ENCODE results near the gene DNMT1.

DNA sequence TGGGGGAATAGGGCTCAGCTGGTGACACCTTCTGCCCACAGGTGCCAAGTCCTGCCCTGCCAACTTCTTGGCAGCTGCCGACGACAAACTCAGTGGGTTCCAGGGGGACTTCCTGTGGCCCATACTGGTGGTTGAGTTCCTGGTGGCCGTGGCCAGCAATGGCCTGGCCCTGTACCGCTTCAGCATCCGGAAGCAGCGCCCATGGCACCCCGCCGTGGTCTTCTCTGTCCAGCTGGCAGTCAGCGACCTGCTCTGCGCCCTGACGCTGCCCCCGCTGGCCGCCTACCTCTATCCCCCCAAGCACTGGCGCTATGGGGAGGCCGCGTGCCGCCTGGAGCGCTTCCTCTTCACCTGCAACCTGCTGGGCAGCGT is 81.2 kb downstream of the DNMT1 start:
- no peak for TF ChIP-seq ZNF138 (CRISPR knock-in tag; conservative IDR thresholded peaks at IDR 0.05)
- TF ChIP-seq, protein P1, sequence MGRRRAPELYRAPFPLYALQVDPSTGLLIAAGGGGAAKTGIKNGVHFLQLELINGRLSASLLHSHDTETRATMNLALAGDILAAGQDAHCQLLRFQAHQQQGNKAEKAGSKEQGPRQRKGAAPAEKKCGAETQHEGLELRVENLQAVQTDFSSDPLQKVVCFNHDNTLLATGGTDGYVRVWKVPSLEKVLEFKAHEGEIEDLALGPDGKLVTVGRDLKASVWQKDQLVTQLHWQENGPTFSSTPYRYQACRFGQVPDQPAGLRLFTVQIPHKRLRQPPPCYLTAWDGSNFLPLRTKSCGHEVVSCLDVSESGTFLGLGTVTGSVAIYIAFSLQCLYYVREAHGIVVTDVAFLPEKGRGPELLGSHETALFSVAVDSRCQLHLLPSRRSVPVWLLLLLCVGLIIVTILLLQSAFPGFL (CRISPR knock-in tag; IDR thresholded peaks at IDR 0.05; ENCODE audit: borderline replicate concordance): no peak
- TF ChIP-seq, protein P2, sequence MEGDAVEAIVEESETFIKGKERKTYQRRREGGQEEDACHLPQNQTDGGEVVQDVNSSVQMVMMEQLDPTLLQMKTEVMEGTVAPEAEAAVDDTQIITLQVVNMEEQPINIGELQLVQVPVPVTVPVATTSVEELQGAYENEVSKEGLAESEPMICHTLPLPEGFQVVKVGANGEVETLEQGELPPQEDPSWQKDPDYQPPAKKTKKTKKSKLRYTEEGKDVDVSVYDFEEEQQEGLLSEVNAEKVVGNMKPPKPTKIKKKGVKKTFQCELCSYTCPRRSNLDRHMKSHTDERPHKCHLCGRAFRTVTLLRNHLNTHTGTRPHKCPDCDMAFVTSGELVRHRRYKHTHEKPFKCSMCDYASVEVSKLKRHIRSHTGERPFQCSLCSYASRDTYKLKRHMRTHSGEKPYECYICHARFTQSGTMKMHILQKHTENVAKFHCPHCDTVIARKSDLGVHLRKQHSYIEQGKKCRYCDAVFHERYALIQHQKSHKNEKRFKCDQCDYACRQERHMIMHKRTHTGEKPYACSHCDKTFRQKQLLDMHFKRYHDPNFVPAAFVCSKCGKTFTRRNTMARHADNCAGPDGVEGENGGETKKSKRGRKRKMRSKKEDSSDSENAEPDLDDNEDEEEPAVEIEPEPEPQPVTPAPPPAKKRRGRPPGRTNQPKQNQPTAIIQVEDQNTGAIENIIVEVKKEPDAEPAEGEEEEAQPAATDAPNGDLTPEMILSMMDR (IDR thresholded peaks at IDR 0.05): no peak; the same call in 1 of the 2 replicates
- TF ChIP-seq GTF2I (CRISPR knock-in tag; conservative IDR thresholded peaks at IDR 0.05): no peak
- no peak for TF ChIP-seq ETV6 (CRISPR knock-in tag; IDR thresholded peaks at IDR 0.05)
- TF ChIP-seq KAT7 (CRISPR knock-in tag; IDR thresholded peaks at IDR 0.05; ENCODE audit: borderline replicate concordance): no peak
- TF ChIP-seq, protein P3, sequence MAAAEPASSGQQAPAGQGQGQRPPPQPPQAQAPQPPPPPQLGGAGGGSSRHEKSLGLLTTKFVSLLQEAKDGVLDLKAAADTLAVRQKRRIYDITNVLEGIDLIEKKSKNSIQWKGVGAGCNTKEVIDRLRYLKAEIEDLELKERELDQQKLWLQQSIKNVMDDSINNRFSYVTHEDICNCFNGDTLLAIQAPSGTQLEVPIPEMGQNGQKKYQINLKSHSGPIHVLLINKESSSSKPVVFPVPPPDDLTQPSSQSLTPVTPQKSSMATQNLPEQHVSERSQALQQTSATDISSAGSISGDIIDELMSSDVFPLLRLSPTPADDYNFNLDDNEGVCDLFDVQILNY (CRISPR knock-in tag; IDR thresholded peaks at IDR 0.05): no peak
- TF ChIP-seq, protein P4, sequence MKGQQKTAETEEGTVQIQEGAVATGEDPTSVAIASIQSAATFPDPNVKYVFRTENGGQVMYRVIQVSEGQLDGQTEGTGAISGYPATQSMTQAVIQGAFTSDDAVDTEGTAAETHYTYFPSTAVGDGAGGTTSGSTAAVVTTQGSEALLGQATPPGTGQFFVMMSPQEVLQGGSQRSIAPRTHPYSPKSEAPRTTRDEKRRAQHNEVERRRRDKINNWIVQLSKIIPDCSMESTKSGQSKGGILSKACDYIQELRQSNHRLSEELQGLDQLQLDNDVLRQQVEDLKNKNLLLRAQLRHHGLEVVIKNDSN (CRISPR knock-in tag; IDR thresholded peaks at IDR 0.05): no peak
- TF ChIP-seq, protein P5, sequence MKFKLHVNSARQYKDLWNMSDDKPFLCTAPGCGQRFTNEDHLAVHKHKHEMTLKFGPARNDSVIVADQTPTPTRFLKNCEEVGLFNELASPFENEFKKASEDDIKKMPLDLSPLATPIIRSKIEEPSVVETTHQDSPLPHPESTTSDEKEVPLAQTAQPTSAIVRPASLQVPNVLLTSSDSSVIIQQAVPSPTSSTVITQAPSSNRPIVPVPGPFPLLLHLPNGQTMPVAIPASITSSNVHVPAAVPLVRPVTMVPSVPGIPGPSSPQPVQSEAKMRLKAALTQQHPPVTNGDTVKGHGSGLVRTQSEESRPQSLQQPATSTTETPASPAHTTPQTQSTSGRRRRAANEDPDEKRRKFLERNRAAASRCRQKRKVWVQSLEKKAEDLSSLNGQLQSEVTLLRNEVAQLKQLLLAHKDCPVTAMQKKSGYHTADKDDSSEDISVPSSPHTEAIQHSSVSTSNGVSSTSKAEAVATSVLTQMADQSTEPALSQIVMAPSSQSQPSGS (CRISPR knock-in tag; IDR thresholded peaks at IDR 0.05; ENCODE audit: borderline replicate concordance, low read depth): no peak
- no peak; the same call in 1 of the 2 replicates for TF ChIP-seq ESRRA (CRISPR knock-in tag; IDR thresholded peaks at IDR 0.05; ENCODE audit: borderline replicate concordance)
- TF ChIP-seq, protein P6, sequence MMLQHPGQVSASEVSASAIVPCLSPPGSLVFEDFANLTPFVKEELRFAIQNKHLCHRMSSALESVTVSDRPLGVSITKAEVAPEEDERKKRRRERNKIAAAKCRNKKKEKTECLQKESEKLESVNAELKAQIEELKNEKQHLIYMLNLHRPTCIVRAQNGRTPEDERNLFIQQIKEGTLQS (CRISPR knock-in tag; conservative IDR thresholded peaks at IDR 0.05): no peak
- TF ChIP-seq TEAD4 (CRISPR knock-in tag; IDR thresholded peaks at IDR 0.05): no peak

Measured in WTC11 (cell line).